CD1c-positive myeloid dendritic cell (primary cell): ENCODE data around the gene STEAP4.
"Not testable (repeated sequence)": the region's sequence is repeated elsewhere in the genome, so short reads cannot be mapped to it uniquely, and the experiment has no call there.

Source experiments
- DNase-seq: peaks from one replicate; pipeline ENCODE4 v3.0.0-alpha.2; 2016; ENCODE audit errors: extremely low spot score

Gene STEAP4

DNA sequence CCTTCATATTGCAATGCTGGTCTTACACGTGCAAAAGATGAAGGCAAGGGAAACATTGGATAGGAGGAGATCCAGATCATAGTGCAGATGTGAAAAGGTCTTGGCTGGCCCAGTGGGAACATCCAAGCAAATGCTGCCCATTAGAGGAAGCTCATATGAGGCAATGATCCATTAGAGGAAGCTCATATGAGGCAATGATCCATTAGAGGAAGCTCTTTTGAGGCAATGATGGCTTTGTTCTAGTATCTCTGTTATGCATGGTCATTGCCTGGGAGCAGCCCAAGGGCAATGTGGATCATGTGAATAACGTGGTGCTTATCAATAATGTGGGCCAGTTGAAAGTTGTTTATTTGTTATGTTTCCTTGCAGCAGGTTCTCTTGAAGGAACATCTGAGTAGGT lies 37.8 kb downstream of the STEAP4 start:
- DNase-seq, result peak; percentile 86

DNA sequence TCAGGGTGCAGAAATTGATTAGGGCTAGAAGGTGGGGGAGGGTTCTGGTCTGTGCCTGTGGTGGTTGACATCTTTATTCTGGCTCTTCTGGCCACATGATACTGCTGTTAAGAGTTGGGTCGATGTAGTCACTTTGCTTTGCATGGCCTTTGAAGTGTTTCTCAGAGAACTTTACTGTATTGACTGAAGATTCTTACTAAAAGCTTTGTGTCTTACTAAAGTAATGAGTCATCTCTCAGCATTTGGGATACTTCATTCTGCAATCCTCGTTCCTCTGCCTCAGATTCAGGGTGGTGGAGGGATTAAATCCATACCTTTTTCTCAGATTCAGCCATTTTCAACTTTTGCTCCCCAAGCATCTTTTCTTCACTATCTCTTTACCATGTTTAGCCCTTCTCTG lies 38.6 kb downstream of the STEAP4 start:
- DNase-seq, result peak; percentile 33

GRCh38 chr7:88267421-88267820 lies 39.3 kb downstream of the STEAP4 start:
- no peak for DNase-seq

GRCh38 chr7:88264987-88265386 lies 41.7 kb downstream of the STEAP4 start:
- peak; percentile 75 for DNase-seq

GRCh38 chr7:88262562-88262961 lies 44.1 kb downstream of the STEAP4 start:
- no peak for DNase-seq

DNA sequence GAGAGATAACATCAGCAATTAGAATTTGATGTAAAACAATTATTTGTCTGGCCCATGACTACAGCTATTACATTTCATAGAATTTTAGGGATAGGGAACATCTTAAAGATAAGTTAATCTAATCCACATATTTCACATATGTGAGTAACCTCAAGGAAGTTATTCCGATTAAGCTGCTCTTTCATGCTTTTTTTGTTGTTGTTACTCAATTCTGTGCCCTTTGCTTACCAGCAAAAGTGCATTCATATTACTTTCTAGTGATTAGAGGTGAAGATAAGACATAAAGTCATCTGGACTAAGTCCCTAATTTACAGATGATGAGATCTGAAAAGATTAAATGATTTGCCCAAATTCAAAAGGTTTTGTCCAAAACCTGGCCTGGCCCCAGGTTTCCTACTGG lies 46.0 kb downstream of the STEAP4 start:
- no peak for DNase-seq

DNA sequence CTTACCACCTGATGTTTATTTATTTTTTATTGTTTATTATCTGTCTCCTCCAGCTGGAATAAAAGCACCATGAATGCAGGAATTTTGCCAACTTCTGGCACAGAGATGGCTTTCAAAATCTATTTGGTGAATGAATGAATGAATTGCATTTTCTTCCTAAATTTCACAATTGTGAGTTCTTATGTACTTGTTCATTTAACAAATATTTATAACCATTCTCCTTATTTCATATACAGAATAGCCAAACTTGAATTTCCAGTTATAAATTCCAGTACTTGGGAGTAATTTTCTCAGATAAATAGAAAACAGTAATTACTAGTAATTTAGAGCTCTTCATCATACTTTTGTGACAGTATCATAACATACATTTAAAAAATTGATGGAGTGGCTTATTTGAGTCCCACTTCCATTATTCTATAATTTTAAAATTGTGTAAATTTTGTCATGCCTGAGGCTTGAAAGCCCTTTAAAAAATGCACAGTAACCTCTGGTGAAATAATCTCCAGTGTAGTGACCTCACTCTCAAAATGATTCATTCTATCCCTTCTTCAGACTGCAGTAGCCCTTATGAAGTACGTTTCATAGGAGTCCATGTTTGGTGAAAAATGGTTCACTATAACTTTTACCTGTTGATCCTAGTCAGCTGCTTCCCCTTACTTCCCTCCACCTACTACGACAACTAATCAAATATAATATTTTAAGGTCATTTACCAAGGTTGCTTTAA lies 46.9 kb downstream of the STEAP4 start:
- no peak for DNase-seq

- DNase-seq, result not testable (repeated sequence)
These were observed 48.4 kb downstream of the STEAP4 start for GRCh38 chr7:88258296-88258695.

GRCh38 chr7:88256906-88257305 lies 49.8 kb downstream of the STEAP4 start:
- no peak for DNase-seq

GRCh38 chr7:88254721-88255424 lies 51.8 kb downstream of the STEAP4 start:
- DNase-seq, result no peak

DNA sequence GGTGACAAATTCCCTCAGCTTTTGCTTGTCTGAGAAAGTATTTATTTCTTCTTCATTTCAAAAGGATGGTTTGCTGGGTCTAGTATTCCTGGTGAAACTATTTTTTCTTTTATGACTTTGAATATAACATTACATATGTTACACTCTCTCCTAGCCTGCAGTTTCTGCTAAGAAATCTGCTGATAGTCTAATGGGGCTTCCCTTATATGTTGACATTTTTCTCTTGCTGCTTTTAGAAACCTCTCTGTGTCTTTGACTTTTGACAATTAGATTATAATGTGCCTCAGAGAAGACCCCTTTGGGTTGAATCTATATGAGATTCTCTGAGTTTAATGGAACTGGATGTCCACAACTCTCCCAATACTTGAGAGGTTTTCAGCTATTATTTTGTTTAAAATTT lies 53.1 kb downstream of the STEAP4 start:
- DNase-seq, result no peak

DNA sequence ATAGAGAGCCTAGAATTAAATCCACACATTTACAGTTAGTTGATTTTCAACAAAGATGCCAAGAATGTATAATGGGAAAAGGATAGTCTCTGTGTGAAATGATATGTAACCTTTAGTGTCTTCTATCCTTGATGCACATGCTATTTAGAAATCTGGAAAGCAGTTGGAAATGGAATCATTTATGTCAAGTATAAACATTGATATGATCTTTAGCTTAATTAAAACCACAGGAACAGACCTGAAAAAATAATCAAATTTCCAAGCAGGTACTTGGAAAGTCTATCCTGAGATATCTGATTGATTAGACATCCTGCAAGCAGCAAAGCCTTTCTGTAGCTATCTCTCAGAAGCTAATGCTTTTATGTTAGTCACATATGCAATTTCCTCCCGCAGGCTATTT lies 62.4 kb downstream of the STEAP4 start:
- DNase-seq, result no peak

- DNase-seq, result peak; percentile 65
These were observed 63.3 kb downstream of the STEAP4 start for GRCh38 chr7:88243345-88243909.

DNA sequence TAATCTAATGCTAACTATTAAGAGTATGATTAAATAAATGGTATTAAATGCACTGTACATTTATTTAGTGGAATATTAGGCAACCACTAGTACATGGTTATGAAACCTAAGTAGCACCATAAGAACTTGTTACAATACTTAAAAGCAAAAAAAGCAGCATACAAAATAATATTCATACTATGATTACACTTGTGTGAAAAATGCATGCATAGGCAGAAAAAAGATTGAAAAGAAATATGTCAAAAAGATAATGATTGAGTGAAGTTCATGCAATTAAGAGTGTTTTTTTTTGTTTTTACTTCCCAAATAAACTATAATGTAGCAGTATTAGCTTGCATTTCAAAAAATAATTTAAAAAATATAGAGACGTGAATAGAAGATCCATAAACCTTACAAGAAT lies 66.8 kb downstream of the STEAP4 start:
- DNase-seq, result no peak

DNA sequence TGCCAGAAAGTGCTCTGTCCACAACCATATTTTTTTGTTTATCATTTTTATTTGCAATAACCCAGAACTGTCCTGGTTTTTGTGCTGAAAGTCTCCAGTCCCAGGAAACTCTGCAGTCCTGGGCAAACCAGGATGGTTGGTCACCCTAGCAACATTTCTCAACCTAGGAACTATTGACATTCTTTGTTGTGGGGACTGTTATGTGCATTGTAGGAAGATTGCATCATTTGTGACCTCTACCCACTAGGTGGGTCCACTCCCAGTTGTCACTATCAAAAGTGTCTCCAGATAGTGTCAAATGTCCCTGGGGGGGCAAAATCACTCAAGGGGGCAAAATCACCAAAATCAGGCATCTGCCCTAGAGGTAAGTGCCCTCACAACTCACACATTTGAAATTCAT lies 72.9 kb downstream of the STEAP4 start:
- DNase-seq, result no peak

- no peak for DNase-seq
These were observed 76.0 kb downstream of the STEAP4 start for GRCh38 chr7:88230646-88231045.

DNA sequence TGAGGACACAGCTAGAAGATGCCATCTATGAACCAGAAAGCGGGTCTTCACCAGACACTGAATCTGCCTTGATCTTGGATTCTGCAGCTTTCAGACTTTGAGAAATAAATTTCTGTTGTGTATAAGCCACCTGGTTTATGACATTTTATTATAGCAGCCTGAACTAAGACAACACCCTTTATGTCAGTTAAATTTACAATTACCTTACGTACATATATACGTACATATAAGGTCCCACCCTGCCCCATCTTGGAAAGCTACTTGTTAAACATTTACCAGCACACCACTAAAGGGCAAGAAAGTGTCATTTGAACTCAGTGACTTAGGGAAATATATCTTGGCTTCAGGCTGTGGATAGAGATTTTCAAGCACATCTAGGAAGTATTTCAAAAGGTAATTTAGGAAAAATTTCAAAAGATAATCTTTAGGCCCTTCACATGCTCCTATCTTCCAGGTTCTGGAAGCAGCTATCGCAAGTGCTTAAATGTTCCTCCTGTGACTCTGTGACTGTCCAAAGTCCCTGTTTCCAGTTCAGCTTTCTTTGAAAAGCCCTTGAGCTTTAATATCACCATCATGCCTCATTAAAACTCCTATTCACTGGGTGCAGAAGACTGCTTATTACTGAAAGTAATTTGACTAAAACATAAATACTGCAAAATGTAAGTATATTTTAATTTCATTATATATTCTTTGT lies 77.2 kb downstream of the STEAP4 start:
- DNase-seq, result no peak

DNA sequence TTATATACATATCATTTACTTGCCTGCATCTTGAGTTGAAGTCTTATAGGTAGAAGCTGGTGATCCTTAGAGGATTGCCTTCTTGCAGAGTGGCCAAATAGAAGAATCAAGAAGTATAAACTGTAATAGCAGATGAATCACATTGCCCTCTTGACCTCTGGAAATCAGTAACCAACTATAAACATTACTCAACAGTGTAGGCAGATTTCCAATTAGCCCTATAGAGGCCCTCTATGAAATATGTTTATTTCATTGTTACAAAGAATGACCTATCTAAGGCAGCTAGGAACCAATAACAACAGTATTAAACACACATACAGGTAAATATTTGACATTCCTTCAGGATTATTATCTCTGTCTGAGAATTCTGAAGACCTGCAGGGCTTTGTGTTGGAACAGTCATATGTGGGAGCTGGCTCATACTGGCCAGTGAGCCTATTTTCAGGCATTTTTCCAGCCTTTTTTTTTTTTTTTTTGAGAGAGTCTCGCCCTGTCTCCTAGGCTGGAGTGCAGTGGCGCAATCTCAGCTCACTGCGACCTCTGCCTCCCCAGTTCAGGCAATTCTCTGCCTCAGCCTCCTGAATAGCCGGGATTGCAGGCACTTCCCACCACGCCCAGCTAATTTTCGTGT lies 79.7 kb downstream of the STEAP4 start:
- DNase-seq, result peak; percentile 48

- DNase-seq, result no peak
These were observed 80.5 kb downstream of the STEAP4 start for GRCh38 chr7:88226201-88226600.

DNA sequence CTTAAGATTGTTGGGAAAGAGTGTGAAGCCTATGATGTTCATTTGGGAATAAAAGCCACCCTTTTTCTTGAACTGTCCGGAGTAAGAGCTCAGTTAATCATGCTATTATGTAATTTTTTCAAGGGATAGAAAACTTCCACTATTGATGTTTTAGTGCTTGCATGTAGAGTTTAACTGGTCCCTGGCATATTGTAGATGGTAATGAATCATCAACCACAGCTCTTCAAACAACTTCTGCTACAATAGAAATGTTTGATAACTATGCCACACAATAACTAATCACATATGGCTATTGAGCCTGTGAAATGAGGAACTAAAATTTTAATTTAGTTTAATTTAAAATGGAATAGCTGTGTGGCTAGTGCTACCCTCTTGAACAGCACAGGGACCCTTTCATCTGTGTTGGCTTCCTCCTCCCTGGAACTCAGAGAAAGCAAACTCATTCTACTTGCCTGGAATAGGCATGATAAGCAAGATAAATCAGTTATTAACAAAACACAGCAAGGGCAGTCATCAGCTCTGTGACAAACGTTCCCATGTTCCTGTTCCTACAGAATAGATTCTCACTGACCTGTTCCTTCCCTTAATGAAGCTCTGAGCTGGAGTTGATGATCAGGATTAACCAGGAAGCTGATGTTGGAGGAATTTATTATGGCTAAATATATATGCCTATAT lies 82.0 kb downstream of the STEAP4 start:
- DNase-seq, result peak; percentile 39

- DNase-seq, result no peak
These were observed 83.4 kb downstream of the STEAP4 start for GRCh38 chr7:88223265-88223664.
